ENCODE data around the gene PSD4. TPM values are rescaled to one million over a fixed set of nuclear protein-coding genes. Genes with fewer than 3 reads are reported as not detected.

Gene PSD4
- total and polyA plus RNA-seq, 10 of the 15 experiments (the other 5 are each of a cell fraction or from before 2014, with no cell fraction given): 0.68 to 114 (median 35.1) TPM

- POLR2A ChIA-PET: no interaction called here
- TF ChIP-seq RELB (IDR thresholded peaks at IDR 0.05; ENCODE audit: low read depth): no peak
These were observed 13.5 kb upstream of the PSD4 start for GRCh38 chr2:113160248-113160647.

GRCh38 chr2:113160962-113161361, 12.8 kb upstream of the PSD4 start:
- Histone ChIP-seq H3K36me3 (ENCODE audit: control insufficient read depth in 2 of 2, insufficient read depth in 2 of 2, low read length in 1 of 2) (no peaks in the 10 kb centered on the region), H3K4me2 (ENCODE audit: control insufficient read depth, insufficient read depth) (no peak overlapping the region), H3K27ac (ENCODE audit: control insufficient read depth, insufficient read depth) (no peak overlapping the region), H3K9ac (ENCODE audit: control insufficient read depth, insufficient read depth, low read length) (no peak overlapping the region), H2AFZ (ENCODE audit: control insufficient read depth, low read depth, low read length) (no peak overlapping the region), H3K27me3 (replicated peaks in 1 of 2; ENCODE audit: control insufficient read depth in 2 of 2, insufficient read depth in 2 of 2, low read length in 1 of 2) (peaks cover 0 to 3% of the 10 kb centered on the region in 2 experiments; a peak in 1 of 4 replicates), H3K4me1 (ENCODE audit: control insufficient read depth, insufficient read depth, low read length) (peaks cover 12% of the 10 kb centered on the region), H3K79me2 (ENCODE audit: control insufficient read depth, insufficient read depth, low read length) (no peaks in the 10 kb centered on the region), H3K9me3 (replicated peaks; ENCODE audit: control insufficient read depth, insufficient read depth, low read length) (no peaks in the 10 kb centered on the region), H3K4me3 (no peak overlapping the region), H4K20me1 (ENCODE audit: control insufficient read depth, insufficient read depth) (no peaks in the 10 kb centered on the region)
- CTCF ChIA-PET: interaction anchor here (1.0 to 1.2 kb wide), 2 partner anchors 23 to 24 kb away, joined by 3 to 4 read pairs; no protein-coding TSS in a partner anchor
- POLR2A ChIA-PET: no interaction called here
- ATAC-seq (no peak), DNase-seq (ENCODE audit: low read depth, low spot score) (no peak), FAIRE-seq (no peak)
- SMC1A ChIA-PET (ENCODE audit: uncharacterized antibody, unreplicated experiment): no interaction called here
- no TSS peak for BruUV-seq (replicated peaks)
- TF ChIP-seq RELA (IDR thresholded peaks at IDR 0.05; ENCODE audit: borderline replicate concordance, partially characterized antibody): no peak
- no peak for TF ChIP-seq PAX8 (IDR thresholded peaks at IDR 0.05)
- TF ChIP-seq IKZF1 (conservative IDR thresholded peaks at IDR 0.05): no peak
- in situ Hi-C loops (cut with MboI) (no loop called here), intact Hi-C loops (cut with micrococcal nuclease; ENCODE audit: unreplicated experiment) (no loop called here)
- WGBS (ENCODE audit: insufficient coverage, insufficient replicate concordance, low lambda C conversion rate, missing lambda C conversion rate): 97% methylated on average over 5 of the region's 5 CpGs
- RAD21 ChIA-PET (ENCODE audit: unreplicated experiment): no interaction called here

More at GRCh38 chr2:113160248-113160647, 13.5 kb upstream of the PSD4 start:
- ChIA-PET SMC1A (ENCODE audit: uncharacterized antibody, unreplicated experiment) (no interaction called here), CTCF (interaction anchor here (1.0 to 1.2 kb wide), 2 partner anchors 22 to 23 kb away, joined by 3 to 4 read pairs; no protein-coding TSS in a partner anchor), RAD21 (ENCODE audit: unreplicated experiment) (no interaction called here)
- WGBS (ENCODE audit: insufficient coverage, insufficient replicate concordance, low lambda C conversion rate, missing lambda C conversion rate): 93% methylated on average over 1 of the region's 1 CpG
- no TSS peak for BruUV-seq (replicated peaks)
- in situ Hi-C loops (cut with MboI) (no loop called here), intact Hi-C loops (cut with micrococcal nuclease; ENCODE audit: unreplicated experiment) (no loop called here)
- Histone ChIP-seq H3K79me2 (ENCODE audit: control insufficient read depth, insufficient read depth, low read length) (no peaks in the 10 kb centered on the region), H3K9me3 (replicated peaks; ENCODE audit: control insufficient read depth, insufficient read depth, low read length) (no peaks in the 10 kb centered on the region), H2AFZ (ENCODE audit: control insufficient read depth, low read depth, low read length) (no peak overlapping the region), H3K27ac (ENCODE audit: control insufficient read depth, insufficient read depth) (no peak overlapping the region), H3K4me2 (ENCODE audit: control insufficient read depth, insufficient read depth) (no peak overlapping the region), H3K4me3 (no peak overlapping the region), H3K27me3 (replicated peaks in 1 of 2; ENCODE audit: control insufficient read depth in 2 of 2, insufficient read depth in 2 of 2, low read length in 1 of 2) (peaks cover 0 to 3% of the 10 kb centered on the region in 2 experiments; a peak in 1 of 4 replicates), H3K36me3 (ENCODE audit: control insufficient read depth in 2 of 2, insufficient read depth in 2 of 2, low read length in 1 of 2) (no peaks in the 10 kb centered on the region), H4K20me1 (ENCODE audit: control insufficient read depth, insufficient read depth) (no peaks in the 10 kb centered on the region), H3K4me1 (ENCODE audit: control insufficient read depth, insufficient read depth, low read length) (peaks cover 12% of the 10 kb centered on the region), H3K9ac (ENCODE audit: control insufficient read depth, insufficient read depth, low read length) (no peak overlapping the region)
- FAIRE-seq (no peak), DNase-seq (ENCODE audit: low read depth, low spot score) (no peak), ATAC-seq (no peak)

All from GM12878 (cell line).